ENCODE measurements around the gene ZNF879.

The ZNF879 gene

DNA sequence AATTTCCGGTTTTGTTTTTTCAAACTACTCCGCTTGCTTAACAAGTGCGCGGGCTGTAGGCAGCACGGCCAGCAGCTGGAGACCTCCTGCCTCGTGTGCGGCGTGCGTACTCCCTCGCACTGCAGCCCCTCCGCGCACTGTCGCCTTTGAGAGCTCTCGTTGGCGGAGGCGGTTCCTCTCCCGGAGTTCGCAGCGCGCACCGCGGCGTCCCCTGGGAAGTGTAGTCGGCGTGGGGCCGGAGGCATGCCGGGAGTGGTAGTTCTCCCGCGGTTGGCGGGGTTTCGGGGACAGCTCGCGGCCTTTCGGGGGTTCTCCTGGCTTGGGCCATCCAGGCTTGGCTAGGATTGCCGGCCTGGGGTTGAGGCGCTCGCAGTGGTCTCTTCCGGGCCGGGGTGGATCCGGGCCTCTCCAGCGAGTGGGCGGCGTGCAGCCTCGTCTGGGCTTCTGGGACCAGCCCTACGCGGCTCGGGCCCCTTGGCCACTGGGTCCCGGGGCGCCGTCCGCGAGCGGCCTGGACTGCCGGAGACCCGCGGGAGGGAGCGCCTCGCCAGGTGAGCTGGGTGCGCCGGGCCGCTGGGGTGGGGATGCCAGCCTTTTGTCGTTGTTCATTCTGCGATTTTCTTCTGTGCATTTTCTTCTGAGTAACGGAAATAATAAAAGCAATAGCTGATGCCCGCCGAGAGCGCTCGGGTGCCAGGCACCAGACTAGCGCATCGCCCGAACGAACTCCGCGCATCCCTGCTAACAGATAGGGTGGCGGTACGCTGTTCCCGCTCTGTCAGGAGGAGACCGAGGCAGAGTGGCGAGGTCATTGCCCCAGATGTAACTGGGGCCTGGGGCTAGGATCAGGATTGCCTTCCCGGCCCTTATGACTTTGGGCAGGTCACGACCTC lies 36.8 kb downstream of the ZNF879 start, which contains the start of gene ZNF354C:
ZNF354C (plus strand) TSS at position 258 of the 893 bp plus-strand sequence. CDS start 1,696 bp downstream, outside the sequence.
- peak within 1 kb of the TSS; percentile 45 for H3K27ac ChIP-seq
- TF ChIP-seq CTCF (conservative IDR thresholded peaks at IDR 0.05) (no peak), ZFX (IDR thresholded peaks at IDR 0.05) (peak; percentile 80)

- no peak overlapping the region for H3K27ac ChIP-seq
- TF ChIP-seq ZFX (IDR thresholded peaks at IDR 0.05) (no peak), CTCF (conservative IDR thresholded peaks at IDR 0.05) (no peak)
These were observed 37.4 kb downstream of the ZNF879 start for GRCh38 chr5:179061025-179061424.

DNA sequence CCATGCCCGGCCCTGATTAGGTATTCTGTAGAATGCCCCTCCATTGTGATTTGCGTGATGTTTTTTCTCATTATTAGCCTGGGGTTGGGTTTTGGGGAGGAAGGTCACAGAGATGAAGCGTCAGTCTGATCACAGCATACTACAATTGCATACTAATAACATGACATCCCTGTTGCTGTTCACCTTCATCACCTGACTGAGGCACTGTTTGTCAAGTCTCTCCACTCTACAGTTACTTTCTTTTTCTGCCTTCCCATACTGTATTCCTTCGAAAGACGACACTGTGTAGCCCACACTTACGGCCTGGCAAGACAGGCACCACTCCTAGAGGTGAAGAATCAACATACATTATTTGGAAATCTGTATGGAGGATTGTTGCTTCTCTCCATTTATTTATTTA lies 42.1 kb downstream of the ZNF879 start:
- H3K27ac ChIP-seq, result no peak overlapping the region
- TF ChIP-seq CTCF (conservative IDR thresholded peaks at IDR 0.05) (peak; percentile 8; the same call in 1 of the 2 replicates), ZFX (IDR thresholded peaks at IDR 0.05) (no peak)

- TF ChIP-seq ZFX (IDR thresholded peaks at IDR 0.05) (no peak), CTCF (conservative IDR thresholded peaks at IDR 0.05) (no peak)
- no peak overlapping the region for H3K27ac ChIP-seq
These were observed 55.8 kb downstream of the ZNF879 start for GRCh38 chr5:179079165-179079987.

- no peak for TF ChIP-seq ZFX (IDR thresholded peaks at IDR 0.05)
- no peak for TF ChIP-seq CTCF (conservative IDR thresholded peaks at IDR 0.05)
- no peak overlapping the region for H3K27ac ChIP-seq
These were observed 57.1 kb downstream of the ZNF879 start for GRCh38 chr5:179080724-179081123.
